ENCODE data around the gene DNMBP. TPM values are rescaled to one million over a fixed set of nuclear protein-coding genes. Genes with fewer than 3 reads are reported as not detected.

The DNMBP gene
- total RNA-seq, 1 donor from 2014 or later, result 26.7 TPM

DNA sequence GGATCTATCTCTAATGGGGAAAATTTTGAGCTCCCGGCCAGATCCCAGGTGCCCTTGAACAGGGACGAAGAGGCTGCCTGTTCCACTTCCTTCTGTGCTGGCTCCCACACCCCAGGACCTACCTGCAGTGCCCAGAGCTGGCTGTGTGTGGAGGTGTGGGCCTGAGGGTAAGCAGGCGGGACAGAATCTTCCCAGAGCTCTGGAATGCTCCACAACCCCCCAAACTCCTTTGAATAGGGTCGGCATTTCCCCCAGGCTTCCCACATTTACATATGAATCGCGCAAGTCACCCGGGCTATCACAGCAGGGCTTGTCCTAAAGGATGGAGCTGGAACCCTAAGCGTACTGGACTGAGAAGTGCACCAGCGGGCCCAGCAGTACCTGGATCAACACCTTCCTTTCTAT, 95.9 kb downstream of the DNMBP start:
- Histone ChIP-seq H3K4me3 (peak overlapping the region; percentile 91), H3K79me2 (ENCODE audit: low read depth) (peaks cover 56% of the 10 kb centered on the region), H3K36me3 (no peaks in the 10 kb centered on the region), H3K9me3 (ENCODE audit: low read depth) (no peaks in the 10 kb centered on the region), H3K4me2 (peak overlapping the region; percentile 90), H3K27ac (peak overlapping the region; percentile 97), H3K27me3 (no peaks in the 10 kb centered on the region), H4K20me1 (ENCODE audit: low read depth) (peaks cover 10% of the 10 kb centered on the region), H3K9ac (peak overlapping the region; percentile 82), H2AFZ (replicated peaks) (peak overlapping the region; percentile 75), H3F3A (ENCODE audit: low read depth) (peaks cover 35% of the 10 kb centered on the region), H3K4me1 (peaks cover 44% of the 10 kb centered on the region)
- H3K4me1 Mint-ChIP-seq, result peaks cover 57% of the 10 kb centered on the region
- H3K27ac Mint-ChIP-seq, result peak overlapping the region; percentile 97
- peaks cover 3% of the 10 kb centered on the region for H3K36me3 Mint-ChIP-seq
- TF ChIP-seq, protein P1, sequence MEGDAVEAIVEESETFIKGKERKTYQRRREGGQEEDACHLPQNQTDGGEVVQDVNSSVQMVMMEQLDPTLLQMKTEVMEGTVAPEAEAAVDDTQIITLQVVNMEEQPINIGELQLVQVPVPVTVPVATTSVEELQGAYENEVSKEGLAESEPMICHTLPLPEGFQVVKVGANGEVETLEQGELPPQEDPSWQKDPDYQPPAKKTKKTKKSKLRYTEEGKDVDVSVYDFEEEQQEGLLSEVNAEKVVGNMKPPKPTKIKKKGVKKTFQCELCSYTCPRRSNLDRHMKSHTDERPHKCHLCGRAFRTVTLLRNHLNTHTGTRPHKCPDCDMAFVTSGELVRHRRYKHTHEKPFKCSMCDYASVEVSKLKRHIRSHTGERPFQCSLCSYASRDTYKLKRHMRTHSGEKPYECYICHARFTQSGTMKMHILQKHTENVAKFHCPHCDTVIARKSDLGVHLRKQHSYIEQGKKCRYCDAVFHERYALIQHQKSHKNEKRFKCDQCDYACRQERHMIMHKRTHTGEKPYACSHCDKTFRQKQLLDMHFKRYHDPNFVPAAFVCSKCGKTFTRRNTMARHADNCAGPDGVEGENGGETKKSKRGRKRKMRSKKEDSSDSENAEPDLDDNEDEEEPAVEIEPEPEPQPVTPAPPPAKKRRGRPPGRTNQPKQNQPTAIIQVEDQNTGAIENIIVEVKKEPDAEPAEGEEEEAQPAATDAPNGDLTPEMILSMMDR (IDR thresholded peaks at IDR 0.05), result peak; percentile 66
- TF ChIP-seq EZH2 (IDR thresholded peaks at IDR 0.05), result no peak
- H3K27me3 Mint-ChIP-seq (ENCODE audit: insufficient read depth, low read depth), result no peaks in the 10 kb centered on the region
- no peaks in the 10 kb centered on the region for H3K9me3 Mint-ChIP-seq
- DNase-seq (ENCODE audit: low spot score), result peak; percentile 96
- H3K4me3 Mint-ChIP-seq, result peak overlapping the region; percentile 94

- Mint-ChIP-seq H3K4me1 (peaks cover 47% of the 10 kb centered on the region), H3K27ac (peak overlapping the region; percentile 91), H3K9me3 (no peaks in the 10 kb centered on the region), H3K36me3 (peaks cover 12% of the 10 kb centered on the region), H3K27me3 (ENCODE audit: insufficient read depth, low read depth) (no peaks in the 10 kb centered on the region), H3K4me3 (peak overlapping the region; percentile 94)
- TF ChIP-seq EZH2phosphoT487 (IDR thresholded peaks at IDR 0.05), result no peak
- TF ChIP-seq, protein P1 (IDR thresholded peaks at IDR 0.05), result no peak
- TF ChIP-seq EZH2 (IDR thresholded peaks at IDR 0.05), result no peak
- H2AFZ ChIP-seq (replicated peaks), result no peak overlapping the region
- DNase-seq (ENCODE audit: low spot score), result peak; percentile 23
- H3K36me3 ChIP-seq, result peaks cover 12% of the 10 kb centered on the region
- H3K79me2 ChIP-seq (ENCODE audit: low read depth), result peaks cover 69% of the 10 kb centered on the region
- H3K27me3 ChIP-seq, result no peaks in the 10 kb centered on the region
- H3K4me1 ChIP-seq, result peaks cover 37% of the 10 kb centered on the region
- no peak overlapping the region for H3K27ac ChIP-seq
- no peaks in the 10 kb centered on the region for H3K9me3 ChIP-seq (ENCODE audit: low read depth)
- H4K20me1 ChIP-seq (ENCODE audit: low read depth), result peaks cover 10% of the 10 kb centered on the region
- H3K9ac ChIP-seq, result peak overlapping the region; percentile 82
- peak overlapping the region; percentile 90 for H3K4me2 ChIP-seq
- H3K4me3 ChIP-seq, result peak overlapping the region; percentile 91
- H3F3A ChIP-seq (ENCODE audit: low read depth), result peaks cover 21% of the 10 kb centered on the region
Measured at GRCh38 chr10:99912041-99912440, 97.7 kb downstream of the DNMBP start.

- peaks cover 36% of the 10 kb centered on the region for H3K4me1 Mint-ChIP-seq
- no peaks in the 10 kb centered on the region for H3K27me3 Mint-ChIP-seq (ENCODE audit: insufficient read depth, low read depth)
- H3K27ac Mint-ChIP-seq, result no peak overlapping the region
- Histone ChIP-seq H3K36me3 (peaks cover 16% of the 10 kb centered on the region), H3K9me3 (ENCODE audit: low read depth) (no peaks in the 10 kb centered on the region), H3F3A (ENCODE audit: low read depth) (peaks cover 5% of the 10 kb centered on the region), H3K4me3 (no peak overlapping the region), H3K27me3 (no peaks in the 10 kb centered on the region), H2AFZ (replicated peaks) (no peak overlapping the region), H3K27ac (no peak overlapping the region), H3K9ac (no peak overlapping the region), H4K20me1 (ENCODE audit: low read depth) (peaks cover 10% of the 10 kb centered on the region), H3K4me1 (peaks cover 22% of the 10 kb centered on the region), H3K4me2 (no peak overlapping the region), H3K79me2 (ENCODE audit: low read depth) (peaks cover 65% of the 10 kb centered on the region)
- DNase-seq (ENCODE audit: low spot score), result no peak
- H3K9me3 Mint-ChIP-seq, result no peaks in the 10 kb centered on the region
- H3K4me3 Mint-ChIP-seq, result no peak overlapping the region
- TF ChIP-seq, protein P1 (IDR thresholded peaks at IDR 0.05), result no peak
- TF ChIP-seq EZH2 (IDR thresholded peaks at IDR 0.05) (no peak), EZH2phosphoT487 (IDR thresholded peaks at IDR 0.05) (no peak)
- H3K36me3 Mint-ChIP-seq, result peaks cover 32% of the 10 kb centered on the region
Measured at GRCh38 chr10:99908512-99908911, 101.2 kb downstream of the DNMBP start.

Data from neural progenitor cell (in vitro differentiated cells).